C1 segment of cervical spinal cord (tissue), 14 donors: ENCODE data around the gene PLXNA3.
A peak's percentile ranks its signal among the peaks of the same experiment; 100 is the strongest.
"Not testable (repeated sequence)": the region's sequence is repeated elsewhere in the genome, so short reads cannot be mapped to it uniquely, and the experiment has no call there.

Experiments
- DNase-seq, 14 donors: peaks; one replicate each; lab custom pipeline; 2025; lab: John Stamatoyannopoulos, UW

The PLXNA3 gene

DNA sequence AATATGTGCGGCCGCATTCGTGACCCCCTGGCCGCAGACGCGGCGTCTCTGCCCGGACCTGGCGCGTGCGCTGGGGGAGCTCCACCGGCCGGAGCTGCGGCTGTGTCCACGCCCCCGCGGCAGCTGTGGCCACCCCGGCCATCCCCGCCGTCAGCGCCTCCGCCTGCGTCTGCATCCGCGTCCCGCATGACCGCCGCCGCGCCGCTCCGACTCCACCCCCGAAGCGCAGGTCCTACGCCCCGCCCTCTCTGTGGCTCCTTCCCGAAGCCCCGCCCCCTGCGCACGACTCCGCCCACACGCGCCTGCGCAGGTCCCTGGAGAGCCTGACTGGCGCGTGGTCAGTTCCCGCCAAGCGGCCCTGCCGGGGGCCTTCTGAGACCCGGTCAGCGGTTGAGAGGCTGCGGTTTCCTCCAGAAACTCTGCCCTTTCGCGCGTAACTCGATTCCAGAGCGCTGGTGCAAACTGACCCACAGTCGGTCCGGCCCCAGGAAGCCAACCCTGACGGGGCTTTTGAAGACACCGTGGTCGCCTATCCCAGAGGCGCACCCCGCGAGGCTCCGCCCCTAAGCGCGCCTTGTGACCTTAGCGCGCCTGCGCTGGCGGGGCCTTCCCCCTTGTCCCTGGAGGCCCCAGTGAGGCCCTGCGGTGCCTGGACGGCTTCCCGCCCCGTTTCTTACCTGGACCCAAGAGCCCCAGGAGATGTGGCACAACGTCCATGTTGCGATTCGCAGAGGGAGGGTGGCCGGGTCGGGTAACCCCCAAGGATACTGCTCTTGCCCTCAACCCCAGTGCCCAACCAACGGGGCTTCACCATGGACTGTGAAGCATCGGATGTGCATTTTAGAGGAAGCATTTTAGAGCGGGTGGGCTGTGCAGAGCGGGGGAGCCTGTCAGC is 20.9 kb downstream of the PLXNA3 start, which contains the start of gene LAGE3:
TSS of gene LAGE3 (minus strand) at position 554 of the 895 bp plus-strand sequence. CDS start at position 188, 366 bp downstream.
- peak; percentile 21 to 91 (median 85) for DNase-seq

DNA sequence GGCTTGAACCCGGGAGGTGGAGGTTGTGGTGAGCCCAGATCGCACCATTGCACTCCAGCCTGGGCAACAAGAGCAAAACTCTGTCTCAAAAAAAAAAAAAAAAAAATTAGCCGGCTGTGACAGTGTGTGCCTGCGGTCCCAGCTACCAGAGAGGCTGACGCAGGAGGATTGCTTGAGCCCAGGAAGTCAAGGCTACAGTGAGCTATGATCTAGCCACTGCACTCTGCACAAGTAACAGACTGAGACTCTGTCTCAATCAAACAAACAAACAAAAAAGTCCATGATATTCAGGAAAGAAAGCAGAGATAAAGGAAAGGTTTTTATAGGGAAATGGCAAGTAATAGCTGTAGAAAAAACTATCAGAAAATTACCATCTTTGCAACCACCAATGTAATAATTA is 23.1 kb downstream of the PLXNA3 start:
- no peak for DNase-seq

DNA sequence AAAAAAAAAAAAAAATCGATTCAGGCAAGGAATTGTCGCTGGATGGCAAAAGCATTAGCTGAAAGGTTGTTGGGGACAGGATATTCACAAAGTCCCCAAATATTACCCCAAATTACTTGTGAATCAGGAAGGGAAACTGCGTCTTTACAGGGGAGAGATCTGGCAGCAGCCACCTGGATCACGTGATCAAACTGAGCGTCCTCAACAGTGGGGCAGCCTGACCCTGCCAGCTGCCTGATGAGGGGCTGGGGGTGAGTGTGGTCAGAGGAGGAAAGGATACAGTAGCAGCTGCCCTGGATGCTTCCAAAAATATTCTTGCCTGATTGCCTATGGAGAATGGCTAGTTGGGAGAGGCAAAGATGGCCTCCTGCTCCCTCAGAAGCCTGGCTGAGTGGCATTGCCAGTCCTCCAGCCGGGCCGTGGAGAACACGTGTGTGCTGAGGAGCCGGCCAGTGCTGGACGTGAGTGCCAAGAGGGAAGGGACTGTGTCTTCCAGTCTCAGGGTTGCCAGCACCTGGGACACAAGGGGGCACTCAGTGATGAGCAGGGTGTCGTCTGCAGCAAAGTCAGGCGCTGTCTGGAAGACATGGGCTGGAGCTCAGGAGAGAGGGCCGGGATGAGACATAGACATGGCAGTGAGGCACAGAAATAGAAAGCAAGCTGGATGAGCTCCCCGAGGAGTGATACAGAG is 24.0 kb downstream of the PLXNA3 start:
- DNase-seq = no peak

DNA sequence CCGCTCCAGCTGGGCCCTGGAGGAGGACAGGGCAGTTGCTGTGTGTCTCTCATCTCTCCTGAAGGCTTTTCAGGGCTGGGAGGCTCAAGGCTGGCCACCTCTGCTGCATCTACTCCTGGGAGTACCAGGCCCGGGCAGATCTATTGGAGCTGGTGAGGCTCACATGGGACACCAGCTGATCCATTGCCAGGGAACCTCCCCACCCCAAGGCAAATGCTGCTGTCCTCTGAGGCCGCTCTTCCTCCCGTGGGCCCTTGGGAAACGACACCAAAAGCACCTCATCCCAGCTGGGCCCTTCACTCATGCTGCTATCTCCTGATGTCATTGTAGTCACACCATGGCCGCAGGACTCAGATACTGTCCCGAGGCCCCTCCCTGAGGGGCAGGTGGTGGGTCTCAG is 24.7 kb downstream of the PLXNA3 start:
- no peak for DNase-seq

DNA sequence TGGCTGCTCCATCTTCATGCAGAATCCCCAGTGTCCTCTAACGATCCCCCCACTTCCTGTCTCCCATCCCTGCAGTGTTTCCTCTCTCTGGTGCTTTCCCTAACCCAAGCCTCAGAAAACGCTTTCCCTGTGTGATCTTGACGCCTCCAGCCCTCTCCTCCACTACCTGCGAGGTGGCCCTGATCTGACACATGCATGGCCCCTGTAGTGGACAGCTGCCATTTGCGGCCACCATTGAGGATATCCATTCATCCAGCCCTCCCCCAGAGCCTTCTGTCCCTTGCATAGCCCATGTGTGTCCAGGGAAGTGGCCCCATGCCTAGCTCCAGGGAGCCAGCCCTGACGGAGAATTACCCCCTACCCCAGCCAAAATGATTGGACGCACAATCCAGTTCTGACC is 25.2 kb downstream of the PLXNA3 start:
- DNase-seq = no peak

DNA sequence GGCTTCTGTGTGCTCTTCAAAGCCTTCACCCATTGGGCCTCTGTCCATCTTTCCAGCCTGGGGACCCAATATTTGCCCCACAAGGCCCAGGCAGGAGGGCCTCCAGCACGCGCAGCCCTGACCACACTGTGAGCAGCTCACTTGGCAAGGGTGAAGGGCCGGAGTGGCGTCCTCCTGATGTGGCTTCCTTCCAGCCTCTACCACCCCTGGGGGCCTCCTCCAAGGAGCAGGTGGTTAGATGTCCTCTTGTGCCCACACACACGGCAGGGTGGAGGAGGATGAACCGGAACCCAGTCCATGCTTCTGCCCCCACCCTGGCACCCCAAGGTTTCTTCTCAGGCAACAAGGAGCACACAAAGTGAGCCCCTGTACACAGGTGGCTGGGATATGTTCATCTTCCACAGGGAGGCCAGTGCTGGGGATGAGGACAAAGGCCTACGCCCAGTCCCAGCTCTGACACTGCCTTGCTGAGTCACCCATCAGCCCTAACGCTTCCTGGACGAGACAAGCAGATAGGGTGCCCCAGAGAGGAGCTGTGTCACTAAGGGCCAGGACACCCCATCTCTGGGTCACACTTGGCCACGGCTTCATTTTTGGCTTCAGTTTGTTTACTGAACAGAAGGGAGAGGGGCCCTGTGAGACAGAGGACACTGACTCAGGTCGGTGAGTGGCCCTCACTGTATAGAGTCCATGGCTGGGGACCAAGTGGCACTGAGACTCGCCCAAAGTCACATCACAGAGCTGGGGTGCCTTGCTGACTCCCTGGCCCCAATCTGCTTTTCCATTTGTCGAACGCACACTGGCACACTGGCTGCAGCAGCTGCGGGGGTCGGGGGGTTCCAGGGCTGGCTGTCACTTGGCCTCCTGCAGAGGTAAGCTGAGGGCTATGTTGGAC is 26.4 kb downstream of the PLXNA3 start:
- no peak for DNase-seq

DNA sequence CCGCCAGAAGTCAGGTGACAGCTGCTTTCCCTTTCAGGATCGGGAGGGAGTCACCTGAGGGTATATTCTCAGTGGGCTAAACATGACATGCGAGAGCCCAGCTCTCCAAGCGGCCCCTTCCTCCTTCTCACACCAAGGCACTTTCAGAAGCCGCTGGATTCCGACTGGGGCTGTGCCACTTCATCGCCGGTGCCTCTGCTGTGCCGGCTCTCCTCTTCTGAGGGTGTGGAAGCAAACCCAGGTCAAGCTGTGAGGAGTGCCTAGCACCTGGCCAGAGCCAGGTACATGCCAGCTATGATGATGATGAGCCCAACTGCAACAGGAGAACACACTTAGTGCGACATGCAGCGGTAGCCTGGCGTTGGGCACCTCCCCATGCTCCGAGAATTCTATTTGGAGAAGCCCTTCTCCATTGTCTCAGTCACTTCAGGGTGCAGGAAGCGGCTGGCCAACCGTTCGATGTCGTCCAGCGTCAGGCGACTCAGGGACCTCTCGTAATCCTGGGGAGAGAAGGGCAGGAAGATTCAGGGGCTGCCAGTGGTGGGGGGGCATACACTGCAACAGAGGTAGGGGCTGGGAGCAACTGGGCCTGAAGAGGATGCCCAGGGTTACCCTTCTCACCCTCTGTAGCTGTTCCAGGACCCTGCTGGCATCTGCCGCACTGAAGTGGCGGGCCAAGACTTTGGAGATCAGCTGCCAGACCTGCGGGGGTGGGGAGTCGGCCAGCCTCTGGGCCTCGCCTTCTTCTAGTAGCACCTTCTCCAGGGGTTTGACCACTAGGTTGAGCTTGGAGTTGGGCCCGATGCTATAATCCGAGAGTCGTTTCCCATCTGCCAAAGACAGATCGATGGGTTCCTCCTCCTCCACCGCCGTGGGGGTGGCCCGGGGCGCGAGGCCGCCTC is 27.3 kb downstream of the PLXNA3 start:
- DNase-seq = peak in 1 of 14 donors; percentile 27

DNA sequence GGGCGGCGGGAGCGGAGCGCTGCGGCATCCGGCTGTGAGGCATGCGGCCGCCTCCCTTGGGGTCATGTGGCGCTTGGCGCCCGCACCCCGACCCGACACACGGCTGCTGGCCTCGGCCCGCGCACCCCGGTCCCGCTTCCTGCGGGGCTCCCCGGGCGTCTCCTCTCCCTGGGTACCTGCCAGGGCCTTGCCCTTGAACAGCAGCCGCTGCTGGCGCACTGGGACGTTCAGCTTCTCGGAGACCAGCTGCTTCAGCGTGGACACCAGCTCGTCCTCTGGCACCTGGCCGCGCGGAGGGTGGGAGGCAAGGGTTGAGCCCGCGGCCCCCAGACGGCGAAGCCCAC is 27.9 kb downstream of the PLXNA3 start:
- peak in 1 of 14 donors; percentile 43 for DNase-seq

DNA sequence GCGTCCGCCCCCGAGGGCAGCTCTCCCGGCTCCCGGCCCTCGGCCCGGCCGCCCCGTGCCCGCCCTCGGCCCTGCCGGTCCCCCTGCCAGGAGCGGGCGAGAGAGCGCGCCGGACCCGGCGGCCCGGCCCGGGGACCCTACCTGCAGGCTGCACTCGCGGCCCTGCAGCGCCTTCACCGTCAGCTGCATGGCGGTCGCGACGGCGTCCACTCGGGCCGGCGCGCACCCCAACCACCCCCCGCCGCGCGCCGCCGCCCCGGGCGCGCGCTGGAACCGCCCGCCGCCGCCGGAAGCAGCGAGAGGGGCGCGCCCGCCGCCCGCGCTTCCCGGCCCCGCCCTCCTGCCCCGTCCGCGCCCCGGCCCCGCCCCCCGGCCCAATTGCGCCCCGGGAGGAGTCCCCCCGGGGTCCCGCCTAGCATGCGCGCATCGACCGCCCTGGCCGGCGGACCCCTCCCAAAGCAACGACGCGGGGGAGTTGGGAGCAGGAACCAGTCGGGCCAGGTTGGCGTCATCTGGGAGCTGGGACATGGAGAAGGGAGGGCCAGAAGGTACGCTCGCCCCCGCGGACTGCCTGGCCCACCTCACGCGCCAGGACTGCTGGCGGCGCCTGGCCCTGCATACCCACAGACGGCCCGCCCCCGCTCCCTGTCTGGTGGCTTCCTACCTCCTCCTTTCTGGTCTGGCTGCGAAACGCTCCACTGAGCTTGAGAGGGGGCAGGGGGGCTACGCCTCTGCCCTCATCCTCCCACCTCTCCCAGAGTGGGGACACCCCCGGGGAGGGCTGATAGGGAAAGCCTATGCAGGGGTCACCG is 28.5 kb downstream of the PLXNA3 start, which contains the start of gene UBL4A:
TSS of gene UBL4A (minus strand) at position 220 of the 812 bp plus-strand sequence. CDS start at position 189, 31 bp downstream.
- DNase-seq = peak in 7 of 14 donors; percentile 21 to 62 (median 38)

DNA sequence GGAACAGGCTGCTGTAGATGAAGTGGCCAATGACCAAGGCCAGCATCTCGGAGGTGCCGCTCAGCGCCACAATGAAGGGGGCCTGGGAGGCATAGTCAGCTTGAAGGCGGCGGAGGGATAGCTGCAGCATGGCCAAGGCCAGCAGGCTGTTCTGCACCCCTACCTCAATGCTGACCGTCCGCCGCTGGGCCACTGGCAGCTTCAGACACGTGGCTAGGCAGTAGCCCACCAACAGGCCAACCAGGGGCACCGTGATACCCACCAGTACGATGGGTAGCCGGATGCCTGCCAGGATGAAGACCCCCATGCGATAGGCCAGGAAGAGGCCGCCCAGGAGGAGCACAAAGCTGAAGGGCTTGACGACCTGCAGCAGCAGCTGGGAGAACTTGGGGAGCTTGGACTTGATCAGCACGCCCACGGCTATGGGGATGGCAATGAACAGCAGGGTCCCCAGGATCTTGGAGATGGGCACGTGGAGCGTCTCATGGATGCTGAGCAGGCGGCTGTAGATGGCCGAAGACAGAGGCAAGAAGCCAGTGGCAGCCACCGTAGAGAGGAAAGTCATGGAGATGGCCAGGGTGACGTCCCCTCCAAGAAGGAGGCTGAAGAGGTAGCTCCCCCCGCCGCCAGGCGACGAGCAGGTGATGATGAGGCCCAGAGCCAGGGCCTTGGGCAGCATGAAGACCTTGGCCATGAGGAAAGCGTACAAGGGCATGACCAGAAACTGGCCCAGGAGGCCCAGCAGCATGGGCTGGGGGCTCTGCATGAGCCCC is 29.6 kb downstream of the PLXNA3 start:
- no peak for DNase-seq

DNA sequence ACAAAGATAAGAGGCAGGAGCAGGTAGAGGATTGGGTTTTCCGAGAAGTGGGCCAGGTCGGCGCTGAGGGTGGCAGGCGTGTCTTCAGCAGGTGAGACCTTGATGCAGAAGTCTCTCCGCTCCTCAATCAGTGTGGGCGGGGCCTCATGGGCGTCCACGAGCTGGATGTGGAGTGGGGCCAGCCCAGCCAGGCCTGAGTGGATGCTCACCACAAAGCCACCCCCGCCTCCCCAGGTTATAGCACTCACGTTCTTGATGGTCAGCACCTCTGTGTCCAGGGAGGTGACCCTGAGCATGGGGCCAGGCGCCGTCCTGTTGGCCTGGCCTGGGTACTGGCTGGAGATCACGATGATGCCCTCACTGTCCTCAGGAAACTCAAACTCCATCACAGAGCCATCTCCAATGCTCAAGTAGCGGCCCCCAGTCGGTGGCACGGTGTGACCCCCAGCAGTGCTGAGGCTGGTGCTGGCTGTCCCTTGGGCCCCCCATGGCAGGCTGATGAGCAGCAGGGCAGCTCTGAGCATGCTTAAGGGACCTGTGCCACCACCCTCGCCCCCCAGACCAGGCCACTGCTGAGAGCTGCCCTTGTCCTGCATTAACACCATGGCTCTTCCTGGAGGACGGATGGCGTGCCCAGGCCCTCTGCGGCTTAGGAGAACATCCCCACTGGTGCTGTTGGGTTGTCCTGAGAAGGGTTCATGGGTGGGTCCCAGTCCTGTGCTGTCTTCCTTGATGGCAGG is 30.4 kb downstream of the PLXNA3 start:
- DNase-seq = no peak

DNA sequence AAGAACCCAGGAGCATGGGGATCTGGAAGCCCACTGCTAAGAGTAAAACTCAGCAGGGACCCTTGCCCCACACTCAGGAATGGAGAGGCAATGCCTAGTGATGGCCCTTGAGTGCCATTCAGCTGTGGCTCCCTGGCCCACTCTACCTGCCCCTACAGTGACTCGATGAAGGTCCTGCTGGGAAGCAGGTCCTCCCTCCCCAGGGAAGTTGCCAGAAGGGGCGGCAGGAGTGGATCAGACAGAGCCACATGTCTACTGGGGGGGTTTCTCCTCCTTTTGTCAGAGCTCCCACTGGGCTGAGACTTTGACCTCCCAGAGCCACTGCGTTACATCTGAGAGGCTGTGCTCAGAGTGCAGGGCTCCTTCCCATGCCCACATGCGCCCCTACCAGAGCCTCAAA is 31.1 kb downstream of the PLXNA3 start:
- DNase-seq = no peak

DNA sequence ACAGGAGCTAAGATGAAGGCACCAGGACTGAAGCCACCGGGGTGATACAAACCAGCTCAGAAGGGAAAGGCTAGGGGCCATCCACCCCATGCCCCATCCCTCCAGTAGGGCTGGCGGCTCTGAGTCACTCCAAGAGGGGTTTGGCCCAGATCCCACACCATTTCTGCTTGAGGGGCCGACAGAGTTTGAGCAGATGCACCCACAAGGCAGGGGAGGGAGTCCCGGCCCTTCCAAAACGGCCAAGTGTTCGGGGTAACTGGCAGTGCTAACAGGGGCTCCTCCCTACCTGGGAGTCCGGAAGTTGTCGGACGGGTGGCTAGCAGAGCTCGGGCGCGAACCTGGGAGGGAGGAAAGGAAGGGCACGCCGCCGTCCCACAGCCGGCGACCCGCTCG is 31.9 kb downstream of the PLXNA3 start:
- DNase-seq = peak in 5 of 14 donors; percentile 8 to 44 (median 30)

DNA sequence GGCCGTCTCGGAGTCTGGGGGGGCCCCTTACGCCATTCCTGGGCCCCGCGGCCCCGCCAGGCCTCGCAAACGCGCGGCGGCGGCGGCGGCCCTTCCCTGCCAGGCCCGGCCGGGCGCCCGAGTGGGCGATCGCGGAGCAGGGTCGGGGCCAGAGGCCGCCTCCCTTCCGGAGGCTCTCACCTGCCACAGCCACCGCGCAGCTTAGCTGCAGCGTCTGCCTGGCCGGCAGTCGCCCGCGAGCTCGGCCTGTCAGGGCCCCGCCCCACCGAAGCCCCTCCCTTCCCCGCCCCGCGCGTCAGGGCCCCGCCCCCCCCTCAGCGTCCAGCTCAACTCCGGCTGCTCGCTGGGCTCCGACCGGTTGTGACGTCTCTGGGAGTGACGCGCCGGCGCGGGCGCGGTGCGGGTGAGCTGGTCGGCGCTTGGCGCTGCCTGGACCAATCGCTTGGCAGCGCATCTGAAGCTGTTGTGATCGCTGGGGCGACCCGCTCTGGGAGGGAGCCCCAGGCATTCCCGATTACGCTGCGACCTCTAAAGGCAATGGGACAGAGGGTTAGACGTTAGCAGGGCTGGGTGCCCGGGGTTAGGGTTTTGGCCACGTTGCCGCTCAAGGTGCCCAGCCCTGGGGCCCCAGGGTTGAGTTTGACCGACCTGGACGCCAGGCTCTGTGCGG is 32.5 kb downstream of the PLXNA3 start, which contains the start of gene SLC10A3:
TSS of gene SLC10A3 (minus strand) at position 216 of the 670 bp plus-strand sequence. CDS start 1,689 bp downstream, outside the sequence.
- peak; percentile 21 to 93 (median 84) for DNase-seq

DNA sequence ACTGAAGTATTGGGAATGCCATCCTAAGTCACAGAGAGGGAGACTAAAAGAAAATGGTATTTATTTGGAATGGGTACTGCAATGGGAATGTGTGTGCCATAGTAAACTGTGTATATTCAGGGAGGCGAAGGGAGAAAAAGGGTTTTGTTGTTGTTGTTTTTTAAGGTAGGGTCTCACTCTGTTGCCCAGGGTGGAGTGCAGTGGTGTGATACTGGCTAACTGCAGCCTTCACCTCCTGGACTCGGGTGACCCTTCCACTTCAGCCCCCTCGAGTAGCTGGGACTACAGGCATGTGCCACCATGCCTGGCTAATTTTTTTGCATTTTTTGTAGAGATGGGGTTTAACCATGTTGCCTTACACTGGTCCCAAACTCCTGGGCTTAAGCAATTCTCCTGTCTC is 36.6 kb downstream of the PLXNA3 start:
- DNase-seq = no peak

DNA sequence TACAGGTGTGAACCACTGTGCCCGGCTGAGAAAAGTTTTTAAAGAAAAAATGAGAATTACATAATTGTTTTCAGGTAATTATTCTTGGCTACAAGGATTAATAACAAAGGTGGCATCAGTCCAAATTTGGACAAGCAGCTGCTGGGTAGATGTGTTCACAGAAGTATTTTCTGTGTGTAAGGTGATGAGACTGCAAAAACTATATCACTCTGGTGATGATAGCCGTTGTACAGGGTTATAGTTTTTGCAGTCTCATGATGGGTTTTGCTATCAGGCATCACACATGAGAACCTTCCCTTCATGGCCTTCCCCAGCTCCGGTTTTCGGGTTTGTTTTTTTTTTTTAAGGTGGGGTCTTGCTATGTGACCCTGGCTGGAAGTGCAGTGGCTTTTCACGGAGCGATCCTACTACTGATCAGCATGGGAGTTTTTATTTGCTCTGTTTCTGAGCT is 37.4 kb downstream of the PLXNA3 start:
- no peak for DNase-seq

DNA sequence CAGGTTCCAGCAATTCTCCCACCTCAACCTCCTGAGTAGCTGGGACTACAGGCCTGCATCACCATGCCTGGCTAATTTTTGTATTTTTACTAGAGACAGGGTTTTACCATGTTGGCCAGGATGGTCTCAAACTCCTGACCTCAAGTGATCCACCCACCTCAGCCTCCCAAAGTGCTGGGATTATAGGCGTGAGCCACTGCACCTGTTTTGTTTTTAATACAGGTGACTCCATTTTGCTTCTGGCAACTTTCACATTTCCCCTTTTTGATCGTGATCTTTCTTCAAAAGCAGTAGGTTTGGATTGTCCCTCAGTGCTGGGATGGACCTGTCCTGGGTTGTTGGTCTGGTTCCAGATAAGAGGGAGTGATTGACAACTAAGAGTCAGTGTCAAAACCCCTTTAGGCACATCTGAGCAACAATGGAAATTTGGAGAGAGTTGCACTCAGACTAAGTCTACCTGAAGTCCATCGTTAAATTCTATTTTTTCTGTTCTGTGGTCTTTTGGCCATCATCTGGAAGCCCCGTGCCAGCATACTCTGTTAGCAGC is 38.6 kb downstream of the PLXNA3 start:
- not testable (repeated sequence) for DNase-seq
